NCI-H748 treated with DMSO at 0.1 percent for 48 hours (cell line): ENCODE results near the gene JCAD.

Experiments used
- DNase-seq: peaks from one replicate; lab custom pipeline; 2025; lab: John Stamatoyannopoulos, UW

The JCAD gene

GRCh38 chr10:30074090-30074489, 14.7 kb upstream of the JCAD start:
- DNase-seq = no peak

- no peak for DNase-seq
These were observed 14.3 kb upstream of the JCAD start for GRCh38 chr10:30073767-30074060.

GRCh38 chr10:30073045-30073766, 13.8 kb upstream of the JCAD start:
- DNase-seq = no peak

- no peak for DNase-seq
These were observed 12.7 kb upstream of the JCAD start for GRCh38 chr10:30072068-30072467.

GRCh38 chr10:30070001-30070685, 10.8 kb upstream of the JCAD start:
- no peak for DNase-seq

- DNase-seq = no peak
These were observed 9.3 kb upstream of the JCAD start for GRCh38 chr10:30068492-30069223.

- no peak for DNase-seq
These were observed 3.7 kb upstream of the JCAD start for GRCh38 chr10:30063099-30063498.

GRCh38 chr10:30062582-30062981, 3.2 kb upstream of the JCAD start:
- DNase-seq = no peak

- DNase-seq = no peak
These were observed 2.7 kb upstream of the JCAD start for GRCh38 chr10:30062090-30062489.

GRCh38 chr10:30058570-30059132, 735 bp downstream of the JCAD start:
- DNase-seq = no peak

- DNase-seq = no peak
These were observed 1.4 kb downstream of the JCAD start for GRCh38 chr10:30057894-30058556.

- DNase-seq = no peak
These were observed 2.0 kb downstream of the JCAD start for GRCh38 chr10:30057421-30057841.

- DNase-seq = no peak
These were observed 2.5 kb downstream of the JCAD start for GRCh38 chr10:30056767-30057355.

- DNase-seq = no peak
These were observed 3.1 kb downstream of the JCAD start for GRCh38 chr10:30056281-30056680.

- no peak for DNase-seq
These were observed 4.1 kb downstream of the JCAD start for GRCh38 chr10:30055226-30055662.

GRCh38 chr10:30052062-30052461, 7.3 kb downstream of the JCAD start:
- DNase-seq = no peak

- DNase-seq = no peak
These were observed 8.2 kb downstream of the JCAD start for GRCh38 chr10:30051220-30051619.

- no peak for DNase-seq
These were observed 9.0 kb downstream of the JCAD start for GRCh38 chr10:30050411-30050810.

GRCh38 chr10:30048768-30049517, 10.4 kb downstream of the JCAD start:
- DNase-seq = no peak

- no peak for DNase-seq
These were observed 11.4 kb downstream of the JCAD start for GRCh38 chr10:30047924-30048531.

- no peak for DNase-seq
These were observed 12.0 kb downstream of the JCAD start for GRCh38 chr10:30047430-30047829.
